Activated T-helper 17 cell treated with anti-CD3 and anti-CD28 coated beads, Interleukin-2, amount 50 U/mL, for 72 hours (primary cell): ENCODE results near the gene TTC16. TPM values are rescaled to one million over a fixed set of nuclear protein-coding genes. Genes with fewer than 3 reads are reported as not detected.
A peak's percentile ranks its signal among the peaks of the same experiment; 100 is the strongest.

Experiments
- ATAC-seq: fragments of 150-1000 bp; cut with Tn5 transposase; replicated peaks from 2 replicates; pipeline ENCODE4 v1.10.0; 2021; ENCODE audit warnings: mild to moderate bottlenecking, moderate library complexity
- H3K27ac Mint-ChIP-seq: one replicate; pipeline ENCODE4 v1.8.0; 2022; ENCODE audit warnings: mixed read lengths
- H3K27me3 Mint-ChIP-seq: one replicate; pipeline ENCODE4 v1.8.0; 2022; ENCODE audit warnings: mixed read lengths
- H3K36me3 Mint-ChIP-seq: one replicate; pipeline ENCODE4 v1.8.0; 2022; ENCODE audit warnings: low read depth, mild to moderate bottlenecking, mixed read lengths
- H3K4me1 Mint-ChIP-seq: one replicate; pipeline ENCODE4 v1.8.0; 2022; ENCODE audit warnings: mixed read lengths
- H3K4me3 Mint-ChIP-seq: one replicate; pipeline ENCODE4 v1.8.0; 2022; ENCODE audit warnings: mild to moderate bottlenecking, mixed read lengths
- H3K9me3 Mint-ChIP-seq: one replicate; pipeline ENCODE4 v1.8.0; 2022; ENCODE audit warnings: mixed read lengths
- total RNA-seq, 2 donors: library from RNA; stranded (reverse); gene quantifications; one replicate each; pipeline ENCODE4 v1.2.3, GENCODE V29; 2022

The TTC16 gene
- total RNA-seq, 2 donors from 2014 or later = 1.8 to 2.0 TPM

- Mint-ChIP-seq H3K27me3 (no peaks in the 10 kb centered on the region), H3K36me3 (no peaks in the 10 kb centered on the region), H3K4me1 (no peaks in the 10 kb centered on the region), H3K4me3 (no peak overlapping the region), H3K27ac (no peak overlapping the region), H3K9me3 (no peaks in the 10 kb centered on the region)
- ATAC-seq = no peak
These were observed 26.4 kb upstream of the TTC16 start for GRCh38 chr9:127689329-127690000.

GRCh38 chr9:127690735-127691134 lies 25.1 kb upstream of the TTC16 start:
- Mint-ChIP-seq H3K27ac (no peak overlapping the region), H3K27me3 (no peaks in the 10 kb centered on the region), H3K4me3 (no peak overlapping the region), H3K36me3 (no peaks in the 10 kb centered on the region), H3K4me1 (no peaks in the 10 kb centered on the region), H3K9me3 (no peaks in the 10 kb centered on the region)
- no peak for ATAC-seq

GRCh38 chr9:127692071-127692470 lies 23.8 kb upstream of the TTC16 start:
- no peak overlapping the region for H3K4me3 Mint-ChIP-seq
- H3K36me3 Mint-ChIP-seq = no peaks in the 10 kb centered on the region
- H3K27ac Mint-ChIP-seq = no peak overlapping the region
- H3K27me3 Mint-ChIP-seq = no peaks in the 10 kb centered on the region
- H3K9me3 Mint-ChIP-seq = no peaks in the 10 kb centered on the region
- no peak for ATAC-seq
- no peaks in the 10 kb centered on the region for H3K4me1 Mint-ChIP-seq

- H3K27ac Mint-ChIP-seq = no peak overlapping the region
- H3K4me1 Mint-ChIP-seq = no peaks in the 10 kb centered on the region
- H3K36me3 Mint-ChIP-seq = no peaks in the 10 kb centered on the region
- no peak overlapping the region for H3K4me3 Mint-ChIP-seq
- no peak for ATAC-seq
- no peaks in the 10 kb centered on the region for H3K9me3 Mint-ChIP-seq
- no peaks in the 10 kb centered on the region for H3K27me3 Mint-ChIP-seq
These were observed 22.7 kb upstream of the TTC16 start for GRCh38 chr9:127693143-127693542.

GRCh38 chr9:127693697-127694096 lies 22.2 kb upstream of the TTC16 start:
- H3K4me1 Mint-ChIP-seq = no peaks in the 10 kb centered on the region

GRCh38 chr9:127694890-127695720 lies 20.8 kb upstream of the TTC16 start:
- H3K27me3 Mint-ChIP-seq = no peaks in the 10 kb centered on the region
- H3K36me3 Mint-ChIP-seq = no peaks in the 10 kb centered on the region
- H3K9me3 Mint-ChIP-seq = no peaks in the 10 kb centered on the region
- no peak overlapping the region for H3K4me3 Mint-ChIP-seq
- no peak for ATAC-seq
- peaks cover 10% of the 10 kb centered on the region for H3K4me1 Mint-ChIP-seq
- H3K27ac Mint-ChIP-seq = peak overlapping the region; percentile 17

More at GRCh38 chr9:127693697-127694096, 22.2 kb upstream of the TTC16 start:
- Mint-ChIP-seq H3K36me3 (no peaks in the 10 kb centered on the region), H3K4me3 (no peak overlapping the region), H3K27me3 (no peaks in the 10 kb centered on the region), H3K27ac (no peak overlapping the region), H3K9me3 (no peaks in the 10 kb centered on the region)
- ATAC-seq = no peak

- H3K36me3 Mint-ChIP-seq = no peaks in the 10 kb centered on the region
- no peak overlapping the region for H3K4me3 Mint-ChIP-seq
- H3K4me1 Mint-ChIP-seq = peaks cover 13% of the 10 kb centered on the region
- no peaks in the 10 kb centered on the region for H3K27me3 Mint-ChIP-seq
- ATAC-seq = no peak
- no peaks in the 10 kb centered on the region for H3K9me3 Mint-ChIP-seq
- H3K27ac Mint-ChIP-seq = no peak overlapping the region
These were observed 18.3 kb upstream of the TTC16 start for GRCh38 chr9:127697575-127697974.

- Mint-ChIP-seq H3K9me3 (no peaks in the 10 kb centered on the region), H3K4me3 (peak overlapping the region; percentile 19), H3K36me3 (no peaks in the 10 kb centered on the region), H3K4me1 (peaks cover 13% of the 10 kb centered on the region), H3K27ac (no peak overlapping the region), H3K27me3 (no peaks in the 10 kb centered on the region)
- ATAC-seq = no peak
These were observed 17.5 kb upstream of the TTC16 start for GRCh38 chr9:127698386-127698785.

- peak; percentile 100 for ATAC-seq
- peak overlapping the region; percentile 81 for H3K27ac Mint-ChIP-seq
- no peaks in the 10 kb centered on the region for H3K9me3 Mint-ChIP-seq
- no peaks in the 10 kb centered on the region for H3K36me3 Mint-ChIP-seq
- no peaks in the 10 kb centered on the region for H3K27me3 Mint-ChIP-seq
- H3K4me1 Mint-ChIP-seq = peaks cover 13% of the 10 kb centered on the region
- H3K4me3 Mint-ChIP-seq = peak overlapping the region; percentile 81
These were observed 16.8 kb upstream of the TTC16 start for GRCh38 chr9:127698985-127699670.

- peaks cover 13% of the 10 kb centered on the region for H3K4me1 Mint-ChIP-seq
- no peaks in the 10 kb centered on the region for H3K36me3 Mint-ChIP-seq
- H3K27ac Mint-ChIP-seq = no peak overlapping the region
- H3K27me3 Mint-ChIP-seq = no peaks in the 10 kb centered on the region
- no peak for ATAC-seq
- peak overlapping the region; percentile 81 for H3K4me3 Mint-ChIP-seq
- H3K9me3 Mint-ChIP-seq = no peaks in the 10 kb centered on the region
These were observed 15.7 kb upstream of the TTC16 start for GRCh38 chr9:127700140-127700539.

GRCh38 chr9:127700594-127701255 lies 15.2 kb upstream of the TTC16 start:
- no peaks in the 10 kb centered on the region for H3K36me3 Mint-ChIP-seq
- no peaks in the 10 kb centered on the region for H3K9me3 Mint-ChIP-seq
- H3K4me1 Mint-ChIP-seq = peaks cover 13% of the 10 kb centered on the region
- peak overlapping the region; percentile 81 for H3K4me3 Mint-ChIP-seq
- ATAC-seq = no peak
- no peaks in the 10 kb centered on the region for H3K27me3 Mint-ChIP-seq
- H3K27ac Mint-ChIP-seq = no peak overlapping the region

GRCh38 chr9:127703289-127703946 lies 12.5 kb upstream of the TTC16 start:
- no peaks in the 10 kb centered on the region for H3K9me3 Mint-ChIP-seq
- no peak for ATAC-seq
- no peaks in the 10 kb centered on the region for H3K27me3 Mint-ChIP-seq
- peak overlapping the region; percentile 39 for H3K27ac Mint-ChIP-seq
- H3K36me3 Mint-ChIP-seq = no peaks in the 10 kb centered on the region
- no peak overlapping the region for H3K4me3 Mint-ChIP-seq
- H3K4me1 Mint-ChIP-seq = peaks cover 19% of the 10 kb centered on the region

GRCh38 chr9:127705577-127706379 lies 10.1 kb upstream of the TTC16 start:
- no peaks in the 10 kb centered on the region for H3K9me3 Mint-ChIP-seq
- H3K27ac Mint-ChIP-seq = no peak overlapping the region
- no peak overlapping the region for H3K4me3 Mint-ChIP-seq
- no peaks in the 10 kb centered on the region for H3K36me3 Mint-ChIP-seq
- ATAC-seq = no peak
- peaks cover 6% of the 10 kb centered on the region for H3K4me1 Mint-ChIP-seq
- no peaks in the 10 kb centered on the region for H3K27me3 Mint-ChIP-seq
